ENCODE data around the gene DDN.
A peak's percentile ranks its signal among the peaks of the same experiment; 100 is the strongest.

Gene DDN

DNA sequence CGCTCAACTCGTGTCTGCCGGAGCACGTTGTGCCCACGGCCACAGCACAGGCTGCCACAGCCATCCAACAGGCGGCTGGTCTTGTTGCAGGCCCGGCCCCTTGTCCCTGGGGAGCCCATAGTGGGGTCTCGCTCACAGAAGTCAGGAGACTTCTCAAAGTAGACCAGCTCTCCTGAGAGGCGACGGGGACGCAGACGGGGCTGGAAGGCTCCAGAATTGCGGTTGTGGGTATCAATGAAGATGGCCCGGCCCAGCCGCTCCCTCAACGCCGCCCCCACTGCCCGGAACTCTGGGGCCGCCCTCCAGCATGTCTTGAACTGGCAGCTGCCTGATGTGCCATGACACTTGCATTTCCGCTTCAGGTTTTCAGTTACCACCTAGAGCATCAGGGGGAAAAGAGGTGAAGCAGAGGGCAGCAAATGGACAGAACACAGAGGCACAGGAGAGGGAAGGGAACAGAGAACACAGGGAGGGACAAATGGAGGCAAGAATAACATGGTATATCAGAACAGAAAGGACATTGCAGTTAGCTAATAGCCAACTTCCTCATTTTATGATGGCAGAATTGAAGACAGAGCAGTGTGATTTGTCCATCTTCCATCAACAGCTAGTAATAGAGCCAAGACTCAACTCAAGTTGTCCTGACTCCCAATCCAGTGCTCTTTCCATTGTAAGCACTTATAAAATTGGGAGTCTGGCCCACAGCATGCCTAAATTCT lies 32.8 kb downstream of the DDN start:
- Histone ChIP-seq H3K4me1 (ENCODE audit: control insufficient read depth, insufficient read depth, low read length) (peaks cover 13% of the 10 kb centered on the region), H3K4me3 (ENCODE audit: low read length) (no peak overlapping the region), H3K27me3 (ENCODE audit: control insufficient read depth, insufficient read depth, low read length) (peaks cover 58% of the 10 kb centered on the region), H3K36me3 (ENCODE audit: insufficient read depth, low read length) (no peaks in the 10 kb centered on the region), H3K9me3 (replicated peaks; ENCODE audit: low read length) (no peaks in the 10 kb centered on the region), H3K9ac (ENCODE audit: low read depth, low read length) (no peak overlapping the region), H3K4me2 (ENCODE audit: low read length) (no peak overlapping the region)

DNA sequence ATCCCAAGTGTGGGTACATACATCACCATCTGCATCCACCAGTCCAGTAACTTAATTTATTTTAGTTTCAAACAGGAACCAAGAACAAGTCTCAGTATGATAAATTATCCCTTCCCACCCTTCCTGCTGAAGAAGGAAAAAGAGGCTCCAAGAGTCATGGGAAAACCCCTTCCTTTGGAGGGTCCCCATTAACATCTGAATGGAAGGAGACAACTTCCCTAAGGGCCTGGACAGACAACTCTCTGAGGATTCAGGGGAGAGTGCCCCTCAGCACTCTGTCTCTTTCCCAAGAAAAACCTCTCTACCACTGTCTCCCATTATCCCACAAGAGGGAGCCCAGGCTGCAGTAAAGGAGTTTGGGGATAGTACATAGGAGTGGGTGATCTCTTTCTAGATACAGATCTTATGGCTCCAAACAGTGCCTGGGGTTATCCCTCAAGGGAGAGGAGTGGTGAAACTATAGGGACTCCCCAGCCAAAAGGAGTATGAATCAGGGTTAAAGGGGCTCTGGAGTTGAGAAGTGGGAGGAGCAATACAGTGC lies 33.8 kb downstream of the DDN start:
- H3K36me3 ChIP-seq (ENCODE audit: insufficient read depth, low read length): no peaks in the 10 kb centered on the region
- H3K9me3 ChIP-seq (replicated peaks; ENCODE audit: low read length): no peaks in the 10 kb centered on the region
- H3K27me3 ChIP-seq (ENCODE audit: control insufficient read depth, insufficient read depth, low read length): peaks cover 48% of the 10 kb centered on the region
- H3K4me3 ChIP-seq (ENCODE audit: low read length): no peak overlapping the region
- H3K9ac ChIP-seq (ENCODE audit: low read depth, low read length): no peak overlapping the region
- H3K4me1 ChIP-seq (ENCODE audit: control insufficient read depth, insufficient read depth, low read length): peaks cover 13% of the 10 kb centered on the region
- no peak overlapping the region for H3K4me2 ChIP-seq (ENCODE audit: low read length)

DNA sequence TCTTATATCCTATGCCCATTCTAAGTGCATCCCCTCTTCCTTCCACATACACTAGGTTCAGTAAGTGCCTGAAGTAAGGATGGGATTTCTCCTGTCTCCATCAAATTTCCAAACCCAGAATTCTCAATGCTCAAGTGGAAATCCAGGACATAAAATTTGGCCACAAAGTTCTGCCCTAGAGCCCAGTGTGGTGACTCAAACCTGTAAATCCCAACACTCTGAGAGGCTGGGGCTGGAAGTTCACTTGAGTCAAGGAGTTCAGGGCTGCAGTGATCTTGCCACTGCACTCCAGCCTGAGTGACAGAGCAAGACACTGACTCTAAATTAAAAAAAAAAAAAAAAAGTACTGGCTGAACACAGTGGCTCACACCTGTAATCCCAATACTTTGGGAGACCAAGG lies 37.4 kb downstream of the DDN start:
- H3K27me3 ChIP-seq (ENCODE audit: control insufficient read depth, insufficient read depth, low read length): peaks cover 25% of the 10 kb centered on the region

DNA sequence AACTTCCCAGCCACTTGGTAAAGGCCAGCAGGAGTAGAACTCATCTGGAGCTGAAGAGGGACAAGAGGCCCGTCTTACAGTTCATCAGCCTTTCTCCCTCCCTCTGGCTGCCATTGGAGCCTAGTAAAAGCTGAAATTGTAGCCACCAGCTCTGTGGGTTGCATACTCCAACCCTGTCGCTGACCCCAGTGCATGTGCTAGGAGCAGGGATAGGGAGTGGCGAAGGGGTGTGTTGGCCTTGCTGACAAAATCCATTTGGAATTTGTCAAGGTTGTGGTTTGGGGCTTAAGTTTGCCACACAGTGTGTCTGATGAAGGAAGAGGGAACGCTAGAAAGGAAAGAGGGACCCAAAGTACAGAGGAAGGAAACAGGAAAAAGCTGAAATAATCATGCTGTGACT lies 37.8 kb downstream of the DDN start:
- H3K36me3 ChIP-seq (ENCODE audit: insufficient read depth, low read length): no peaks in the 10 kb centered on the region
- H3K4me2 ChIP-seq (ENCODE audit: low read length): no peak overlapping the region
- no peak overlapping the region for H3K9ac ChIP-seq (ENCODE audit: low read depth, low read length)
- peaks cover 14% of the 10 kb centered on the region for H3K4me1 ChIP-seq (ENCODE audit: control insufficient read depth, insufficient read depth, low read length)
- no peak overlapping the region for H3K4me3 ChIP-seq (ENCODE audit: low read length)
- no peaks in the 10 kb centered on the region for H3K9me3 ChIP-seq (replicated peaks; ENCODE audit: low read length)
- peaks cover 20% of the 10 kb centered on the region for H3K27me3 ChIP-seq (ENCODE audit: control insufficient read depth, insufficient read depth, low read length)

More for the DNA sequence above, 37.4 kb downstream of the DDN start:
- Histone ChIP-seq H3K4me2 (ENCODE audit: low read length) (no peak overlapping the region), H3K4me1 (ENCODE audit: control insufficient read depth, insufficient read depth, low read length) (peaks cover 14% of the 10 kb centered on the region), H3K9me3 (replicated peaks; ENCODE audit: low read length) (no peaks in the 10 kb centered on the region), H3K9ac (ENCODE audit: low read depth, low read length) (no peak overlapping the region), H3K36me3 (ENCODE audit: insufficient read depth, low read length) (no peaks in the 10 kb centered on the region), H3K4me3 (ENCODE audit: low read length) (no peak overlapping the region)

DNA sequence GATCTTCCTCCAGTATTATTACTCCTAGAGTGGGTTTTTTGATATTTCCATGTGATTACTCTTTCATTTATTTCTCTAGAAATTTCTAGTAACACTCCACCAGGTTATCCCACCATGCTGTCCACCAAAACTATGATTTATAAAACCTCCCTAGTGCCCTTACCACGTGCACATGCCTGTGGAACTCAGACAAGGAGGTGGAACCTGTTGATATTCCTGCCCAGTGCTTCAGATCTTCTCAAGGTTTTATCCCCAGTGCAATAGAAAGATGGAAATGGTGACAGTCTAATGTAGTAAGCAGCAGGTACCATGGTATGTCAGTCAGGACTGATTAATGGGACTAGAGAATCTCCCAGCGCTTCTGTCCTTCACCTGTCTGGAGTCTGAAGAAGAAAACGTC lies 38.3 kb downstream of the DDN start:
- peaks cover 17% of the 10 kb centered on the region for H3K4me1 ChIP-seq (ENCODE audit: control insufficient read depth, insufficient read depth, low read length)
- no peak overlapping the region for H3K4me3 ChIP-seq (ENCODE audit: low read length)
- H3K27me3 ChIP-seq (ENCODE audit: control insufficient read depth, insufficient read depth, low read length): peaks cover 16% of the 10 kb centered on the region
- no peaks in the 10 kb centered on the region for H3K9me3 ChIP-seq (replicated peaks; ENCODE audit: low read length)
- no peak overlapping the region for H3K9ac ChIP-seq (ENCODE audit: low read depth, low read length)
- no peak overlapping the region for H3K4me2 ChIP-seq (ENCODE audit: low read length)
- H3K36me3 ChIP-seq (ENCODE audit: insufficient read depth, low read length): no peaks in the 10 kb centered on the region

DNA sequence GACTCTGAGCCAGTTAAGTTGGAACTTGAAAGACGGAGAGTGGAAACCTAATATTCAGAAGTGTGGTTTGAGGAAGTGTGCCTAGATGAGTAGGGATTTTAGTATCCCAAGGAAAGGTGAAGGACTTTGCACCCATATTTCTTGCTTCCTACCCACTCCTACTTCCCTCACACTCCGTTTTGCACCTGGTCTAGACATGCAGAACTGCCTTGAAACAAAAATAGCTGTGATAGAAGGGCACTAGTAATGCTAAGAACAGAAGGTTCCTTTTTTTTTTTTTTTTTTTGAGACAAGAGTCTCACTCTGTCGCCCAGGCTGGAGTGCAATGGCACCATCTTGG lies 41.2 kb downstream of the DDN start:
- H3K4me2 ChIP-seq (ENCODE audit: low read length): peak overlapping the region; percentile 97
- H3K9ac ChIP-seq (ENCODE audit: low read depth, low read length): peak overlapping the region; percentile 94
- peaks cover 21% of the 10 kb centered on the region for H3K36me3 ChIP-seq (ENCODE audit: insufficient read depth, low read length)
- H3K9me3 ChIP-seq (replicated peaks; ENCODE audit: low read length): no peaks in the 10 kb centered on the region
- H3K4me1 ChIP-seq (ENCODE audit: control insufficient read depth, insufficient read depth, low read length): peaks cover 23% of the 10 kb centered on the region
- peak overlapping the region; percentile 98 for H3K4me3 ChIP-seq (ENCODE audit: low read length)
- no peaks in the 10 kb centered on the region for H3K27me3 ChIP-seq (ENCODE audit: control insufficient read depth, insufficient read depth, low read length)

DNA sequence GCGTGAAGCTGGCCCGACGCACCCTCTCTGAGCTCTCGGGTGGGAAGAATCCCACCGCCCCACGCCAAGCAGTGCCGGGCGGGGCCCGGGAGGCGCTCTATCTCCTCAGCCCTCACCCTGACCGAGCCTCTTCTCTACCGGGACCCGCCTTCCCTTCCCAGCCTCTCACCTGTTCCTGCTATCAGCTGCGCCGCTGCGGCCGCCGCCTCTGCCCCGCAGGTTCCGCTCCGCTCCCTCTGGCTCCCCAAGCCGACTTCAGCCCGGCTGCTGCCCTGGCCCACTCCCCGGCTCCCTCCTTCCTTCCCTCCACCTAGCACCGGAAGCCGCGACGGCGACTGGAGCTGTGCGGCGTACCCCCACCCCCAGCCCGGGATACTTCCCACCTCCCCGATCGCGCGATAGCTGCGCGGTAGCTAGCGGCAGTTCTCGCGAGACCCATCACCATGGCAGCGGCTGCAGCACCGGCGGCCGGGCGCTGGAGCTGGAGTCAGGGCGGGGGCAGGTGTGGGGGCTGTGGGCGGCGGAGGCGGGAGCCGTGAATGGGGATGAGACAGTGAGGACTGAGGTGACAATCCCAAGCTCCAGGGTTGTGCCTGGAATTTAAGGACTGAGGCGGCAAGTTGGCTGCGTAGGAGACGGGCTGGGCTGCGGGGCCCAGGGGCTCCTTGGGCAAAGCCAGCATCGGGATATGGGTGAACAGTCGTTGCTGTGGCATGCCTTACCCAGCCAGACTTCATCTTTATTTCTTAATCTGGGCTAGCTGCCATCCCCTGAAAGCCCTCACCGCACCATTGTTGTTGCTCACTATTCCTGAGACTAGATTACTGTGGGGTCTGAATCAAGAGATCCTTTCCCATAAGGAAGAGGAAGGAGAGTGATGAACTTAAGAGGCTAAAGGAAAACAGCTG lies 41.8 kb downstream of the DDN start, which contains the start of gene ARF3:
Gene ARF3 (minus strand): TSS at position 347 of the 908 bp plus-strand sequence. CDS start 16,392 bp downstream, outside the sequence.
- no peaks in the 10 kb centered on the region for H3K27me3 ChIP-seq (ENCODE audit: control insufficient read depth, insufficient read depth, low read length)
- peaks cover 23% of the 10 kb centered on the region for H3K4me1 ChIP-seq (ENCODE audit: control insufficient read depth, insufficient read depth, low read length)
- peak within 1 kb of the TSS; percentile 98 for H3K4me3 ChIP-seq (ENCODE audit: low read length)
- H3K4me2 ChIP-seq (ENCODE audit: low read length): peak within 1 kb of the TSS; percentile 97
- peaks cover 28% of the 10 kb centered on the region for H3K36me3 ChIP-seq (ENCODE audit: insufficient read depth, low read length)
- H3K9ac ChIP-seq (ENCODE audit: low read depth, low read length): peak within 1 kb of the TSS; percentile 94
- no peaks in the 10 kb centered on the region for H3K9me3 ChIP-seq (replicated peaks; ENCODE audit: low read length)

DNA sequence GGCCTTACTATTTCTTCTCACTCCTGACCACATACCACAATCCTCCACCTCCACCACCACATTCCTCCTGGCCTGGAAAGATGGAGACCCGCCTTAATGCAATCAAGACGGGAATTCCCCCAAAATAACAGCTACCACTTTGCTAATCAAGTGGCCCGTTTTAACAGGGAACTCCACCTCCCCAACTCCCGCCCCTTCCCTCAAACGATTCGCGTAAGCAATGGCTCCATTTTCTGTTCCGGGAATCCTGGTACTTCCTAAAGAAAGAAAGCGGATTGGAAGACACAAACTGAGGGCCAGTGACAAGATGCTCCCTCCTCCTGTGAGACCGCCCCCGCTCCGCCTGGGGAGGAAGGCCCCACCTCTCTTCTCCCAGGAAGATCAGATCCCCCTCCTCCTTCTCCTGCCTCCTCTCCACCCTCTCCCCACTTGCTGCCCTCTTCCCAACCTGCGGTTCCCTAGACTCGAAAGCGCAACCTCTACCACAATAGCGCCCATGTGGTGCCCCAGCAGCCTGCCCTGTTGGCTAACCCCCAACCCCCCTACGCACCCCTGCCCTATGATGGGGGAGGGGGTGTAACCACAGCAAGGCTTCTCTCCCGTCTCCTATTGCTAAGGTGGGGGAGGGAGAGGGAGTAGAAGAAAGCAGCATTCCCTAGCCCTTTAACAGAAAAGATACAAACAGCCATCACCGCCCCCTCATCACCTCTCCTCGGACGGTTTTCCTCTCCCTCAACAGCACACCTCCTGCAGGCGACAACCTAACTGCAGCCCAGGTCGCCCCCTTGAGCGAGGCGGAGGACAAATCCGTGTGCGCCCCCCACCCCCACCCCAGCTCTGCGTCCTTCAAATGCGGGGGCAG lies 42.7 kb downstream of the DDN start:
- peak overlapping the region; percentile 97 for H3K4me2 ChIP-seq (ENCODE audit: low read length)
- H3K9me3 ChIP-seq (replicated peaks; ENCODE audit: low read length): no peaks in the 10 kb centered on the region
- no peaks in the 10 kb centered on the region for H3K27me3 ChIP-seq (ENCODE audit: control insufficient read depth, insufficient read depth, low read length)
- peak overlapping the region; percentile 98 for H3K4me3 ChIP-seq (ENCODE audit: low read length)
- H3K36me3 ChIP-seq (ENCODE audit: insufficient read depth, low read length): peaks cover 32% of the 10 kb centered on the region
- H3K9ac ChIP-seq (ENCODE audit: low read depth, low read length): peak overlapping the region; percentile 94
- peaks cover 22% of the 10 kb centered on the region for H3K4me1 ChIP-seq (ENCODE audit: control insufficient read depth, insufficient read depth, low read length)

DNA sequence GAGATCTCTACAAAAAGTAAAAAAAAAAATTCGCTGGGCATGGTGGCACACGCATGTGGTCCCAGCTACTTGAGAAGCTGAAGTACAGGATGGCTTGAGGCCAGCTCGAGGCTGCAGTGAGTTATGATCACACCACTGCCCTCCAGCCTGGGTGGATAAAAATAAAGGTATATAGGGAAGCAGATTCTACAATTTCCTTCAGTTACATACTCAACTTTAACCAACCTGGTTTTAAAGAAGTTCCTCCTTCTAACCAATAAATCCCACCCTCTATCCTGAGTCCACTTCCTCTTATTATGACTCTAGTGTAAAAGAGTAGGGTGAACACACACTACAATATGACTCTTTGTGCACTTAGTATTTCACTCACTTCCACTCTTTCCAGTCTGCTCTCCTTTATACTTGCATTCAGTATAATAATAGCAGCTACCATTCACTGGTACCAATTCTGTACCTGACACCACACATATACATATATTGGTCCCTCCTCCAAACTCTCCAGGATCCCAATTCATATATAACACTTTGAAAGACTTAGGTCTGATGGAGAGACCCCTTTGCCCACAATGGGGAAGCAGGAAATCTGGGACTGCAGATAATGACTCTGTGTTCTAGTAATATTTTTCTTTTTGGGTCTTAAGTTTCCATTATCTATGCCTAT lies 44.2 kb downstream of the DDN start:
- Histone ChIP-seq H3K9me3 (replicated peaks; ENCODE audit: low read length) (no peaks in the 10 kb centered on the region), H3K4me1 (ENCODE audit: control insufficient read depth, insufficient read depth, low read length) (peaks cover 15% of the 10 kb centered on the region), H3K27me3 (ENCODE audit: control insufficient read depth, insufficient read depth, low read length) (no peaks in the 10 kb centered on the region), H3K4me3 (ENCODE audit: low read length) (no peak overlapping the region), H3K9ac (ENCODE audit: low read depth, low read length) (no peak overlapping the region), H3K36me3 (ENCODE audit: insufficient read depth, low read length) (peaks cover 33% of the 10 kb centered on the region), H3K4me2 (ENCODE audit: low read length) (peak overlapping the region; percentile 97)

DNA sequence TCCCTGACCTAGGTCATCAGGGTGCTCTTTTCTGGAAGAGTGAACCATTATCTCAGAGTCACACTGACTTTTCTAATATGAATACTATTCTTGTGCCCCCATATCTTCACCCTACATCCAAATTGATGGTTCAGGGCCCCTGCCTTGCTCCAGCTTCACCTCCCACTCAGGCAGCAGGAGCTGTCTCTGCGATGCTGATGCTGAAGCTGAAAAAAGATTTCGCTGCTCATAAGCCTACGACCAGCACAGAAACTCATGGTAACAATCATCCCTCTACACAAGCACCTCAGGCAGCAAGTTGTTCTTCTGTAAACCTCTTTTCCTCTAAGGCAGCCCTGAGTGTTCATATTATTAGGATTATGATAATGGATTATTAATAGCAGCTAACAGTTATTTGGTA lies 45.1 kb downstream of the DDN start:
- H3K4me2 ChIP-seq (ENCODE audit: low read length): no peak overlapping the region
- H3K36me3 ChIP-seq (ENCODE audit: insufficient read depth, low read length): peaks cover 38% of the 10 kb centered on the region

More for the DNA sequence above, 45.1 kb downstream of the DDN start:
- Histone ChIP-seq H3K4me1 (ENCODE audit: control insufficient read depth, insufficient read depth, low read length) (peaks cover 15% of the 10 kb centered on the region), H3K4me3 (ENCODE audit: low read length) (no peak overlapping the region), H3K27me3 (ENCODE audit: control insufficient read depth, insufficient read depth, low read length) (no peaks in the 10 kb centered on the region), H3K9me3 (replicated peaks; ENCODE audit: low read length) (no peaks in the 10 kb centered on the region), H3K9ac (ENCODE audit: low read depth, low read length) (no peak overlapping the region)
